Retinal pigment epithelial cell (primary cell): Measurements from ENCODE around the gene TOPORS.
A peak's percentile ranks its signal among the peaks of the same experiment; 100 is the strongest.
"Not testable (repeated sequence)": the region's sequence is repeated elsewhere in the genome, so short reads cannot be mapped to it uniquely, and the experiment has no call there.

Source experiments
- DNase-seq: peaks from one replicate; pipeline ENCODE4 v3.0.0-alpha.2; 2010; ENCODE audit warnings: low read depth
- H3K4me3 ChIP-seq: 2 replicates; pipeline ENCODE4 v1.5.1; 2011; ENCODE audit warnings: mild to moderate bottlenecking, low read length, control low read depth, moderate library complexity
- TF ChIP-seq, protein P1 (sequence below): conservative IDR thresholded peaks from 2 replicates; pipeline ENCODE4 v1.5.1; 2011; ENCODE audit warnings: low read depth, low read length, control low read depth, inconsistent platforms

TOPORS gene

DNA sequence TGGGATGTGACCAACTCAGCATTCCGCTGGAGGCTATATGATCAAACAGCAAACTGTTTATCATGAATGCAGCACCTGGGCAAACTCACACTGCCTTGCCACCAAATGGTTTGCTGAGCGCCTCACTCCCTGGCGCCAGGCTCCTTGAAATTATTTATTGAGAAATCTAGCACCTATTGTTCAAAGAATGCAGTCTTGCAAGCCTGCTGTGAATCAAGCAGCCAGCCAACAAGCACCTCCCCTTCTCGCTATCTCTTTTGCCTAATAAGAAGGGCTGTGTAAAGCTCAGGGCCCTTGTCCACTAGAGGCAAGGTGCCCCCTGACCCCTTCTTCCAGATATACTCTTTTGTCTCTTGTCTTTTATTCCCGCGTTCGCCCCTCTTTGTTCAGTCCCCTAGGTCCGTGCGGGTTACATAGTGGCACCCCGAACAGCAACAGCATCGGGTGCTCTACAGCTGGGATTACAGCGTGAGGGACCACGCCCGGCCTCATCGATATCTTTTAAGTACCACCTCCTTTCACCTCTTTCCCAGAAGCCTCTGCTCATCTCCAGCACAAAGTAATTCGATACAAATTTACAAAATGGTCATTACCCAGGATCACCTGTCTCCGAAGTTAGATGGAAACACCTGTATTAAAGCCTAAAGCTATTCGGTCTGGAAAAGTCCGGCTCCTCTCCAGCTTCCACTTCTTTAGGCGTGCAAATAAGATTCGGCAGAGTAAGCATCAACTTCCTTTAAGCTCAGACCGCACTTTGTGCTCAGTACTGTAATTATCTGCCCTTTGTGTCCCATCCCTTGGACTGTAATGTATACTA is 27.3 kb downstream of the TOPORS start:
- no peak for DNase-seq
- TF ChIP-seq, protein P1, sequence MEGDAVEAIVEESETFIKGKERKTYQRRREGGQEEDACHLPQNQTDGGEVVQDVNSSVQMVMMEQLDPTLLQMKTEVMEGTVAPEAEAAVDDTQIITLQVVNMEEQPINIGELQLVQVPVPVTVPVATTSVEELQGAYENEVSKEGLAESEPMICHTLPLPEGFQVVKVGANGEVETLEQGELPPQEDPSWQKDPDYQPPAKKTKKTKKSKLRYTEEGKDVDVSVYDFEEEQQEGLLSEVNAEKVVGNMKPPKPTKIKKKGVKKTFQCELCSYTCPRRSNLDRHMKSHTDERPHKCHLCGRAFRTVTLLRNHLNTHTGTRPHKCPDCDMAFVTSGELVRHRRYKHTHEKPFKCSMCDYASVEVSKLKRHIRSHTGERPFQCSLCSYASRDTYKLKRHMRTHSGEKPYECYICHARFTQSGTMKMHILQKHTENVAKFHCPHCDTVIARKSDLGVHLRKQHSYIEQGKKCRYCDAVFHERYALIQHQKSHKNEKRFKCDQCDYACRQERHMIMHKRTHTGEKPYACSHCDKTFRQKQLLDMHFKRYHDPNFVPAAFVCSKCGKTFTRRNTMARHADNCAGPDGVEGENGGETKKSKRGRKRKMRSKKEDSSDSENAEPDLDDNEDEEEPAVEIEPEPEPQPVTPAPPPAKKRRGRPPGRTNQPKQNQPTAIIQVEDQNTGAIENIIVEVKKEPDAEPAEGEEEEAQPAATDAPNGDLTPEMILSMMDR = no peak
- peak overlapping the region; percentile 59 for H3K4me3 ChIP-seq

DNA sequence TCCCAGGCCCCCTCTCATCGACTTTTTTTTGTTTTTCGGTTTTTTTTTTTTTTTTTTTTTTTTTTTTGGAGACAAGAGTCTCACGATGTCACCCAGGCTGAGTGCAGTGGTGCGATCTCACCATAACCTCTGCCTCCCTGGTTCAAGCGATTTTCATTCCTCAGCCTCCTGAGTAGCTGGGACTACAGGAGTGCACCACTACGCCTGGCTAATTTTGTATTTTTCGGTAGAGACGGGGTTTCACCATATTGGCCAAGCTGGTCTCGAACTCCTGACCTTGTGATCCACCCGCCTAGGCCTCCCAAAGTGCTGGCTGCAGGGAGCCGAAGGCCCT is 27.9 kb downstream of the TOPORS start:
- not testable (repeated sequence) for H3K4me3 ChIP-seq, DNase-seq

DNA sequence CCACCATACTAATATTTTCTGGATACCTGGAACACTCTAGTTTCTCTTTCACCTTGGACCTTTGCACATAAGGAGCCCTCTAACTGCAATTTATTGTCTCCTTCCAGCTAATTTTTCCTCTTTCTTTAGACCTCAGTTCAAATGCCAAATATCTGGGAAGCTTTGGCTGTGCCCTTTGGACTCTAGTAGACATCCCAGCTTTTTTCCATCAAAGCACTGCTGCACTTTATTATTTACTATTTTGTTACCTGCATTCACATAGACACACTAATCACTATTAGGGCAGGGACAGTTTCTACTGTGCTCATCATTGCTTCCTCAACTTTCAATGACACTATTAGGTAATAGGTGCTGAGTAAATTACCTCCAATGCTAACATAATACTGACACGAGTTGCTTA is 28.5 kb downstream of the TOPORS start:
- no peak overlapping the region for H3K4me3 ChIP-seq
- TF ChIP-seq, protein P1 = no peak
- DNase-seq = no peak

DNA sequence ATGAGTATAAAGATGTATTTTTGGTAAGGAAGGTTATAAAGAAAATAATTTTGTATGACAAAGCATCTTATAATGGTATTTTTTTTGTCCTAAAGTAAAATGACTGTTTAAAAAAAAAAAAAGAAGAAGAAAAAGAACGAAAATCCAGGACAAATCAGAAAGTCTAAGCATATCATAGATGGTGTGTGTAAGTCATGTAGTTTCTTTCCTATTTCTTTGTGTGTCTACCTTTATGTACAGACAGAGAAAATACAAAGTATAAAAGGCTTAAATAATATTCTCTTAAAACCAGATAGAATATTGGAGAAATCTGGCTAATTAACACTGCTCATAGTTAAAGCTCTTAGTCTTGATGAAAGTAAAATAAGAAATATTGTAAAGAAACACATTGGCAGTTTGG is 34.1 kb downstream of the TOPORS start:
- no peak overlapping the region for H3K4me3 ChIP-seq
- DNase-seq = no peak
- TF ChIP-seq, protein P1 = no peak

DNA sequence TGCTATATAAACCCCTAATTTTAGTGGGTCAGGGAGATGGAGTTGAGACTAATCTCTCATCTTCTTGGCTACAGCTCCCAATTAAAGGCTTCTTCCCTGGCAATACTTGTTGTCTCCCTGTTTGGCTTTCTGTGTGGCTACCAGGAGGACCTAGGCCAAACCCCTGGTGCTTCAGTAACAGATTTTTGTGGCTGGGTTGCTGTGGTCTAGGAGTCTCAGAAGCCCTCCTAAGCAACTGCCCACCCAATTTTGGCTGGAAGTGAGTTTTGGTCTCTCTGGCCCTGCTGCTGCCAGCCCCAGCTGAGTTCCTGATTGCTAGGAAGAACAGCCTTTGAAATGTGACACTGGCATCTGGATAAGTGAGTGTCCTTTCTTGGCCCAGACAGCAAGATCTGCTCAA is 36.1 kb downstream of the TOPORS start:
- no peak for DNase-seq
- TF ChIP-seq, protein P1 = no peak

DNA sequence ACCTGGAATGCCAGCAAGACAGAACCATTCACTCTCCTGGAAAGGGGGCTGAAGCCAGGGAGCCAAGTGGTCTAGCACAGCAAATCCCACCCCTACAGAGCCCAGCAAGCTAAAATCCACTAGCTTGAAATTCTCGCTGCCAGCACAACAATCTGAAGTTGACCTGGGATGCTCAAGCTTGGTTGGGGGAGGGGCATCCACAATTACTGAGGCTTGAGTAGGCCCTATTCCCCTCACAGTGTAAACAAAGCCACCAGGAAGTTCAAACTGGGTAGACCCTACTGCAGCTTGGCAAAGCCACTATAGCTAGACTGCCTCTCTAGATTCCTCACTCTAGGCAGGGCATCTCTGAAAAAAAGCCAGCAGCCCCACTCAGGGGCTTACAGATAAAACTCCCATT is 43.7 kb downstream of the TOPORS start:
- H3K4me3 ChIP-seq = no peak overlapping the region
- DNase-seq = no peak
- TF ChIP-seq, protein P1 = no peak

More for the DNA sequence above, 36.1 kb downstream of the TOPORS start:
- H3K4me3 ChIP-seq = no peak overlapping the region

DNA sequence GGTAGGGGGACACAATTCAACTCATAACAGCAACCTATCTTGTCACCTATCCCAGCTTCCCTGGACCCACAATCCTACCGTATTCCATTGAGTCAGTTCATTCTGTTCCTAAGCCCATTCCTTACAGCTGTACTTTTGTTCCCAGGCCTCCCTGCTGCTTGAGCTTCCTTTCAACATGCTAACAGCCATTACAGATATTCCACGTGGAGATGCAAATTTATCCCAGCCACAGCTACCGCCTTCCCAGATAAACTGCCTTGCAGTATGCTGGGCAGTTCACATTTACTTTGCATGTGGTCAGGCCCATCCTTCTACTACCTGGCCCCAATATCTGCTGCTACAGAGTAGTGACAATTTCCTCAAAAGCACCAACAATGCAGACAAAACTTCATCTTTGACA is 49.4 kb downstream of the TOPORS start:
- no peak overlapping the region for H3K4me3 ChIP-seq
- DNase-seq = no peak
- TF ChIP-seq, protein P1 = no peak
